HepG2 (cell line): ENCODE results near the gene PKMYT1. TPM values are rescaled to one million over a fixed set of nuclear protein-coding genes. Genes with fewer than 3 reads are reported as not detected.

Experiments used
- ATF7-NPFF ChIP-seq: sonication (generic); formaldehyde crosslinking; IDR thresholded peaks from 2 replicates; pipeline ENCODE4 v1.8.1; 2023; ENCODE audit warnings: mild to moderate bottlenecking, low read depth, missing genetic modification reagents, moderate library complexity
- HNRNPH1 ChIP-seq: fragments of 200-400 bp; formaldehyde crosslinking; optimal IDR thresholded peaks from 2 replicates; pipeline ENCODE3; 2017; ENCODE audit warnings: mild to moderate bottlenecking, low read depth, low read length
- IKZF4 ChIP-seq: sonication (generic); formaldehyde crosslinking; IDR thresholded peaks from 2 replicates; pipeline ENCODE4 v1.5.1; 2020; ENCODE audit warnings: borderline replicate concordance, mild to moderate bottlenecking, low read depth, missing genetic modification reagents; ENCODE audit errors: not compliant biosample characterization
- KAT8 ChIP-seq: IDR thresholded peaks from 2 replicates; pipeline ENCODE4 v1.6.1; 2016; ENCODE audit warnings: missing genetic modification reagents, missing compliant biosample characterization
- KLF11 ChIP-seq: IDR thresholded peaks from 2 replicates; pipeline ENCODE4 v1.6.1; 2016; ENCODE audit warnings: missing compliant biosample characterization
- MATR3 ChIP-seq: sonication (generic); formaldehyde crosslinking; IDR thresholded peaks from 2 replicates; pipeline ENCODE4 v1.4.0; 2020; ENCODE audit warnings: missing genetic modification reagents
- NFATC3 ChIP-seq: sonication (generic); formaldehyde crosslinking; IDR thresholded peaks from 2 replicates; pipeline ENCODE4 v1.5.1; 2020; ENCODE audit warnings: mild to moderate bottlenecking, missing genetic modification reagents
- NFIB ChIP-seq: sonication (generic); formaldehyde crosslinking; IDR thresholded peaks from 2 replicates; pipeline ENCODE4 v1.9.0; 2021; ENCODE audit warnings: missing genetic modification reagents, mild to moderate bottlenecking, borderline replicate concordance
- NFYC ChIP-seq: IDR thresholded peaks from 2 replicates; pipeline ENCODE4 v1.6.1; 2016; ENCODE audit warnings: missing genetic modification reagents, missing compliant biosample characterization
- NR1H2 ChIP-seq: sonication (generic); formaldehyde crosslinking; IDR thresholded peaks from 2 replicates; pipeline ENCODE4 v1.8.1; 2022; ENCODE audit warnings: low read depth, missing genetic modification reagents, borderline replicate concordance
- PPARG ChIP-seq: conservative IDR thresholded peaks from 2 replicates; pipeline ENCODE4 v1.6.1; 2016; ENCODE audit warnings: missing biosample characterization, missing genetic modification reagents
- TMF1 ChIP-seq: sonication (generic); formaldehyde crosslinking; IDR thresholded peaks from 2 replicates; pipeline ENCODE4 v1.8.1; 2022; ENCODE audit warnings: low read depth, missing genetic modification reagents
- ZNF143 ChIP-seq: sonication (generic); formaldehyde crosslinking; IDR thresholded peaks from 2 replicates; pipeline ENCODE4 v1.4.0; 2020; ENCODE audit warnings: missing genetic modification reagents
- ZNF160 ChIP-seq: sonication (generic); formaldehyde crosslinking; IDR thresholded peaks from 2 replicates; pipeline ENCODE4 v1.8.0; 2022; ENCODE audit warnings: mild to moderate bottlenecking, inconsistent platforms, missing genetic modification reagents
- ZNF253 ChIP-seq: sonication (generic); formaldehyde crosslinking; IDR thresholded peaks from 2 replicates; pipeline ENCODE4 v1.8.0; 2022; ENCODE audit warnings: mild to moderate bottlenecking, missing genetic modification reagents, borderline replicate concordance
- ZNF572 ChIP-seq: sonication (generic); formaldehyde crosslinking; IDR thresholded peaks from 2 replicates; pipeline ENCODE4 v1.5.1; 2020; ENCODE audit warnings: mild to moderate bottlenecking, missing genetic modification reagents
- ZNF749 ChIP-seq: sonication (generic); formaldehyde crosslinking; IDR thresholded peaks from 2 replicates; pipeline ENCODE4 v1.8.0; 2022; ENCODE audit warnings: mild to moderate bottlenecking, missing genetic modification reagents, moderate library complexity, borderline replicate concordance
- polyA plus RNA-seq, 8 experiments: library from polyadenylated mRNA; depleted of rRNA in 3 of 8; stranded (reverse) in 7 of 8; unstranded in 1 of 8; fragments of >200 nt; fragmentation: Illumina TruSeq in 4 of 8; extraction: Trizol in 4 of 8; gene quantifications; 2 replicates each; pipeline versions ENCODE4 v1.2.1 to v1.2.3, GENCODE V29; 2011 to 2016; ENCODE audit warnings: low read depth in 4 of 8, missing spikeins in 1 of 8, mixed read lengths in 1 of 8; ENCODE audit not compliant: insufficient read depth in 1 of 8
- total RNA-seq, 5 experiments: library from RNA; depleted of rRNA; stranded (reverse); fragments of >200 nt; fragmentation: Illumina TruSeq; extraction: Trizol; gene quantifications; 2 replicates each; pipeline ENCODE4 v1.2.3, GENCODE V29; 2016; ENCODE audit warnings: low read depth in 1 of 5
- TF ChIP-seq, protein P1 (sequence below): sonication (generic); formaldehyde crosslinking; IDR thresholded peaks from 2 replicates; pipeline ENCODE4 v1.4.0; 2020; ENCODE audit warnings: missing genetic modification reagents
- TF ChIP-seq, protein P2 (sequence below): sonication (generic); formaldehyde crosslinking; IDR thresholded peaks from 2 replicates; pipeline ENCODE4 v1.9.0; 2021; ENCODE audit warnings: missing genetic modification reagents, borderline replicate concordance
- TF ChIP-seq, protein P3 (sequence below): sonication (generic); formaldehyde crosslinking; IDR thresholded peaks from 2 replicates; pipeline ENCODE4 v1.4.0; 2020; ENCODE audit warnings: mild to moderate bottlenecking, missing genetic modification reagents
- TF ChIP-seq, protein P4 (sequence below): sonication (generic); formaldehyde crosslinking; IDR thresholded peaks from 2 replicates; pipeline ENCODE4 v1.4.0; 2020; ENCODE audit warnings: missing genetic modification reagents; ENCODE audit errors: not compliant biosample characterization

The PKMYT1 gene
- total and polyA plus RNA-seq, 2 of the 13 experiments (the other 11 are each of a cell fraction or from before 2014, with no cell fraction given), result 7.0 to 27.8 TPM

DNA sequence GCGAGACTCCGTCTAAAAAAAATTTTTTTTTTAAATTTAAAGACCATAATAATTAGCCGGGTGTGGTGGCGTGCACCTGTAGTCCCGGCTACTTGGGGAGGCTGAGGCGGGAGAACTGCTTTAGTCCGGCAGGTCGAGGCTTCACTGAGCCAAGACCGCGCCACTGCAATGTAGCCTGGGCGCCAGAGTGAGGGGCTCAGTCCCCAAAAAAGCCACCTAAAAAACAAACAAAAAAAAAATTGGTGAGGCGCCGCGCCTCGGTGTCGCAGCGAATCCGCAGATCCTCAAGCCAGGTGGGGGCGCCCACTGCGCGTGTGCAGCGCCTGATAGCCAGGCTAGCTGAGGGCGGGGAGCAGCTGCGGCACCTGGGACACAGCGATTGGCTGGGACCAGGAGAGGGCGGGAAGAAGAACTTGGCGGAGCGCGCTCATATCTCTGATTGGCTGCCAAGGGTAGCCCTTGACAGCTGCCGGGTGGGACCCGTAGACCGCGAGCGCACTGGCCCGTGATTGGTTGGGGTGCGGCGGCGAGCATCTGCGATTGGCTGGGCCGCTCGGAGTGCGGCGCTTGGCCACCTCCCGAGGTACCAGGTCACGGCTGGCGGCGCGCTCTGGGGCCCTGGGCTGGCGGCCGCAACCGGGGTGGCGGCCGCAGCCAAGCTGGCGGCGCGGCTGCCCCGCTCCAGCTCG lies 23.5 kb upstream of the PKMYT1 start (continued):
- TF ChIP-seq, protein P1, sequence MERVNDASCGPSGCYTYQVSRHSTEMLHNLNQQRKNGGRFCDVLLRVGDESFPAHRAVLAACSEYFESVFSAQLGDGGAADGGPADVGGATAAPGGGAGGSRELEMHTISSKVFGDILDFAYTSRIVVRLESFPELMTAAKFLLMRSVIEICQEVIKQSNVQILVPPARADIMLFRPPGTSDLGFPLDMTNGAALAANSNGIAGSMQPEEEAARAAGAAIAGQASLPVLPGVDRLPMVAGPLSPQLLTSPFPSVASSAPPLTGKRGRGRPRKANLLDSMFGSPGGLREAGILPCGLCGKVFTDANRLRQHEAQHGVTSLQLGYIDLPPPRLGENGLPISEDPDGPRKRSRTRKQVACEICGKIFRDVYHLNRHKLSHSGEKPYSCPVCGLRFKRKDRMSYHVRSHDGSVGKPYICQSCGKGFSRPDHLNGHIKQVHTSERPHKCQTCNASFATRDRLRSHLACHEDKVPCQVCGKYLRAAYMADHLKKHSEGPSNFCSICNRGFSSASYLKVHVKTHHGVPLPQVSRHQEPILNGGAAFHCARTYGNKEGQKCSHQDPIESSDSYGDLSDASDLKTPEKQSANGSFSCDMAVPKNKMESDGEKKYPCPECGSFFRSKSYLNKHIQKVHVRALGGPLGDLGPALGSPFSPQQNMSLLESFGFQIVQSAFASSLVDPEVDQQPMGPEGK (CRISPR knock-in tag), result peak; percentile 50; the same call in 1 of the 2 replicates
- TF ChIP-seq ZNF253 (CRISPR knock-in tag) (no peak), HNRNPH1 (no peak), MATR3 (CRISPR knock-in tag) (no peak), ATF7-NPFF (CRISPR knock-in tag) (peak; percentile 57; the same call in 1 of the 2 replicates), ZNF160 (CRISPR knock-in tag) (no peak), NFYC (CRISPR knock-in tag) (peak; percentile 98), NFATC3 (CRISPR knock-in tag) (no peak), KAT8 (CRISPR knock-in tag) (peak; percentile 39; the same call in 1 of the 2 replicates), KLF11 (CRISPR knock-in tag) (0 out of 2 replicates have a peak, but pooled peaks have one; percentile 55), TMF1 (CRISPR knock-in tag) (no peak), ZNF749 (CRISPR knock-in tag) (no peak), PPARG (CRISPR knock-in tag) (peak; percentile 45; the same call in 1 of the 2 replicates), NFIB (CRISPR knock-in tag) (no peak), NR1H2 (CRISPR knock-in tag) (no peak), IKZF4 (CRISPR knock-in tag) (no peak), ZNF143 (CRISPR knock-in tag) (peak; percentile 72), ZNF572 (CRISPR knock-in tag) (no peak)
- TF ChIP-seq, protein P2, sequence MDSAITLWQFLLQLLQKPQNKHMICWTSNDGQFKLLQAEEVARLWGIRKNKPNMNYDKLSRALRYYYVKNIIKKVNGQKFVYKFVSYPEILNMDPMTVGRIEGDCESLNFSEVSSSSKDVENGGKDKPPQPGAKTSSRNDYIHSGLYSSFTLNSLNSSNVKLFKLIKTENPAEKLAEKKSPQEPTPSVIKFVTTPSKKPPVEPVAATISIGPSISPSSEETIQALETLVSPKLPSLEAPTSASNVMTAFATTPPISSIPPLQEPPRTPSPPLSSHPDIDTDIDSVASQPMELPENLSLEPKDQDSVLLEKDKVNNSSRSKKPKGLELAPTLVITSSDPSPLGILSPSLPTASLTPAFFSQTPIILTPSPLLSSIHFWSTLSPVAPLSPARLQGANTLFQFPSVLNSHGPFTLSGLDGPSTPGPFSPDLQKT (CRISPR knock-in tag), result no peak
- TF ChIP-seq, protein P3, sequence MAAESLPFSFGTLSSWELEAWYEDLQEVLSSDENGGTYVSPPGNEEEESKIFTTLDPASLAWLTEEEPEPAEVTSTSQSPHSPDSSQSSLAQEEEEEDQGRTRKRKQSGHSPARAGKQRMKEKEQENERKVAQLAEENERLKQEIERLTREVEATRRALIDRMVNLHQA (CRISPR knock-in tag), result no peak
- TF ChIP-seq, protein P4, sequence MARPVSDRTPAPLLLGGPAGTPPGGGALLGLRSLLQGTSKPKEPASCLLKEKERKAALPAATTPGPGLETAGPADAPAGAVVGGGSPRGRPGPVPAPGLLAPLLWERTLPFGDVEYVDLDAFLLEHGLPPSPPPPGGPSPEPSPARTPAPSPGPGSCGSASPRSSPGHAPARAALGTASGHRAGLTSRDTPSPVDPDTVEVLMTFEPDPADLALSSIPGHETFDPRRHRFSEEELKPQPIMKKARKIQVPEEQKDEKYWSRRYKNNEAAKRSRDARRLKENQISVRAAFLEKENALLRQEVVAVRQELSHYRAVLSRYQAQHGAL (CRISPR knock-in tag), result no peak
